ENCODE measurements around the gene WFDC5.

The WFDC5 gene

GRCh38 chr20:45091366-45091765 lies 23.6 kb downstream of the WFDC5 start:
- TF ChIP-seq, protein P1, sequence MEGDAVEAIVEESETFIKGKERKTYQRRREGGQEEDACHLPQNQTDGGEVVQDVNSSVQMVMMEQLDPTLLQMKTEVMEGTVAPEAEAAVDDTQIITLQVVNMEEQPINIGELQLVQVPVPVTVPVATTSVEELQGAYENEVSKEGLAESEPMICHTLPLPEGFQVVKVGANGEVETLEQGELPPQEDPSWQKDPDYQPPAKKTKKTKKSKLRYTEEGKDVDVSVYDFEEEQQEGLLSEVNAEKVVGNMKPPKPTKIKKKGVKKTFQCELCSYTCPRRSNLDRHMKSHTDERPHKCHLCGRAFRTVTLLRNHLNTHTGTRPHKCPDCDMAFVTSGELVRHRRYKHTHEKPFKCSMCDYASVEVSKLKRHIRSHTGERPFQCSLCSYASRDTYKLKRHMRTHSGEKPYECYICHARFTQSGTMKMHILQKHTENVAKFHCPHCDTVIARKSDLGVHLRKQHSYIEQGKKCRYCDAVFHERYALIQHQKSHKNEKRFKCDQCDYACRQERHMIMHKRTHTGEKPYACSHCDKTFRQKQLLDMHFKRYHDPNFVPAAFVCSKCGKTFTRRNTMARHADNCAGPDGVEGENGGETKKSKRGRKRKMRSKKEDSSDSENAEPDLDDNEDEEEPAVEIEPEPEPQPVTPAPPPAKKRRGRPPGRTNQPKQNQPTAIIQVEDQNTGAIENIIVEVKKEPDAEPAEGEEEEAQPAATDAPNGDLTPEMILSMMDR (IDR thresholded peaks at IDR 0.05; ENCODE audit: low read depth, low read length): no peak
- H3K4me3 ChIP-seq (replicated peaks in 1 of 2; ENCODE audit: low read depth in 2 of 2, low read length in 2 of 2): no peak overlapping the region
- DNase-seq (ENCODE audit: low read depth in 2 of 2): no peak

DNA sequence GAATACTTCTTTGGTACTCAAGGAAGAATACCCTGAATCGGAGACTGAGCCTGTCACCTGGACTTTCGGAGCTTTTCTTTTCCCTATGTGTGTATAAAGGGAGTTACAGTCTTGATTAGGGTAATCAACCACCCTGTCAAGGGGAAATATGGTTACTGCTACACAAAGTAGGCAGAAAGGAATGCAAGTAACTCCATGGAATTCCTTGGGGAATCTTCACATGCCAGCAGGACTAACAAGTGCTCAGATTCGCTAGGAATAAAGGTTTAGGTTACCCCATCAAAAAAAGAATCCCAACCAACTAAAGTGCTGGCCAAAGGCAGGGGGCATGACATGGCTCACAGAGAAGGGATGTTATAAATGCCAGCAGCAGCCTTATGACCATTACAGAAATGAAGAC lies 24.5 kb downstream of the WFDC5 start:
- H3K4me3 ChIP-seq (replicated peaks in 1 of 2; ENCODE audit: low read depth in 2 of 2, low read length in 2 of 2): no peak overlapping the region
- no peak for DNase-seq (ENCODE audit: low read depth in 2 of 2)
- TF ChIP-seq, protein P1 (IDR thresholded peaks at IDR 0.05; ENCODE audit: low read depth, low read length): no peak

DNA sequence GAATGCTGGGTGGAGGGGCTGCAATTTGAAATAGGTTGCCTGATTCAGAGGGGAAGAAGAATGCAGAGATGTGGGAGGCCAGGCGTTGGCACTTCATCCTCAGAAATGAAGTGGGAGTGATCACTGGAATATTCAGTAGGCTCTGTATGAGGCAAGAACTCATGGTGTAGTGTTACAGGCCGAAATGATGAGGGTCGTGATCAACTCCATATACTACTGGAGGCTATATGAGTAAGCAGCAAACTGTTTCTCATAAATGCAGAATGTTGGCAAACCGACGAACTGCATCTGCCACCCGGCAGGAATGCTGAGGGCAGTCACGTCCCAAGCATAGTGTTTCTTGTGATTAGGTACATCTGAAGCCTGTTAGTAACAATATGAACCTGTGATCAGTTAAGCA lies 26.7 kb downstream of the WFDC5 start:
- TF ChIP-seq, protein P1 (IDR thresholded peaks at IDR 0.05; ENCODE audit: low read depth, low read length): no peak
- DNase-seq (ENCODE audit: low read depth in 2 of 2): peak; percentile 29 to 74
- no peak overlapping the region for H3K4me3 ChIP-seq (replicated peaks in 1 of 2; ENCODE audit: low read depth in 2 of 2, low read length in 2 of 2)

DNA sequence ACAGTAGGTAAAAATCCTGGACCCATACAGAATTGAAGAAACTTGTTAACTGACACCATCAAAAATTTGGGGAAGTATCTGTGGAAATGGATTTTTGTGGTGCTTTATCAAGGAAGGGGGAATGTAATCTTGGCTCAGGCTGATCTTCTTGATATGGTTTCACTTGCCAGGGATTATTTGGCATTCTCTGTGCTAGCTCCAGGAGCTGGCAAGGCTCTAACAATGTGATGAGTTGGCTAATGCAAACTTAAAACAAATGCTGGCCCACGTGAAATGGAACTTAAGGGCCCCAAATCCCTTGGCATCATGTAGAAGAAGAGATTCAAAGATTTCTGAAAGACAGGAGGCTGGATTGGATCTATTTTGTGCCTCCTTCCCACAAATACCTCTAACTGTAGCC lies 27.2 kb downstream of the WFDC5 start:
- TF ChIP-seq, protein P1 (IDR thresholded peaks at IDR 0.05; ENCODE audit: low read depth, low read length): no peak
- DNase-seq (ENCODE audit: low read depth in 2 of 2): peak in 1 of 2 donors; percentile 52
- no peak overlapping the region for H3K4me3 ChIP-seq (replicated peaks in 1 of 2; ENCODE audit: low read depth in 2 of 2, low read length in 2 of 2)

DNA sequence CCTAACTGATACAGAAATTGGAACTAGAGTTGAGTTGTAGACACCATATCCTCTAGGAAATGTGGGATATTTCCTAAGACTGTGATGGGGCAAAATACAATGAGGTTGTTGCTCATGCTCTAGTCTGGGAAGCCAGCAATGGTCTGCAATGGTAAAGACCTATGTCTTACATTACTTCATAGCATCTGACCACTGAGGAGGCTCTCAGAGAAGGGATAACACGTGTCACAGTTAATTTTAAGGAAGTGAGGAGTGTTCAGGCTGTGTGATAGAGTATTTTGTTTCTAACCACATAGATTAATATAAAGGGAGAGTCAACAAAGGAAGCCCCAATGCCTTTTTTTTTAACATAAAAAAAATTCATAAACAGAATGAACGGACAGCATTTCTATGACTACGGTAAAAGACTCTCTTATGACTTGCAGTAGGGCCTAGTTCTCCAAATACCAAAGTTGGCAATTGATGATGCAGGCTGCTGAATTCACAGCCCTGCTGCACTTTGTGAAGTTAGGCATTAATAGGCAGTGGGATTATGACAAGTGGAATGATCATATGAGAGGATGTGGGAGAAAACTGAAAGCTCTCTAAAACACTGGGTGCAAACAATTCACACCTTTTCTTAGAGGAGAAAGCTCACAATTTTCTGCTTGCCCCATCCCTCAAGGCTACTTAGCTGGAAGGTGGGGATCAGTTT lies 27.7 kb downstream of the WFDC5 start:
- no peak overlapping the region for H3K4me3 ChIP-seq (replicated peaks in 1 of 2; ENCODE audit: low read depth in 2 of 2, low read length in 2 of 2)
- DNase-seq (ENCODE audit: low read depth in 2 of 2): no peak
- TF ChIP-seq, protein P1 (IDR thresholded peaks at IDR 0.05; ENCODE audit: low read depth, low read length): no peak

DNA sequence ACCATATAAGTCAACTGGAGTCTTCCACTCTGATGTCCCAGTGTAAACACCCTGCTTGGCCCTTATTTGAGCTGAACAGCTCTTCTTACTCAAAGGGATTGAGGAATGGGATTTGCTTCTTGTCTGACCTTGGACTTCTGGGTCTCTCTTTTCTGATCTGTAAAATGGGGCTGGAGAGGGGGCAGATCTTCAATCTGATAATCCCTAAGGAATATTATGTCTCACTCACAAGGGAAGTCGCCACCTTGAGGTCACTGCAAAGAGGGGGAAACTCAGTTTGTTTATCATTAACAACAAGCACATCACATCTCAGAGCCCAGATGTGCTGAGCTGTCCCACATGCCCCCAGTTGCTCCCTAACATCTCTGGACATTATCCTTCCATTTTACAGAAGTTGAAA lies 29.1 kb downstream of the WFDC5 start:
- no peak overlapping the region for H3K4me3 ChIP-seq (replicated peaks in 1 of 2; ENCODE audit: low read depth in 2 of 2, low read length in 2 of 2)
- DNase-seq (ENCODE audit: low read depth in 2 of 2): no peak
- TF ChIP-seq, protein P1 (IDR thresholded peaks at IDR 0.05; ENCODE audit: low read depth, low read length): no peak

DNA sequence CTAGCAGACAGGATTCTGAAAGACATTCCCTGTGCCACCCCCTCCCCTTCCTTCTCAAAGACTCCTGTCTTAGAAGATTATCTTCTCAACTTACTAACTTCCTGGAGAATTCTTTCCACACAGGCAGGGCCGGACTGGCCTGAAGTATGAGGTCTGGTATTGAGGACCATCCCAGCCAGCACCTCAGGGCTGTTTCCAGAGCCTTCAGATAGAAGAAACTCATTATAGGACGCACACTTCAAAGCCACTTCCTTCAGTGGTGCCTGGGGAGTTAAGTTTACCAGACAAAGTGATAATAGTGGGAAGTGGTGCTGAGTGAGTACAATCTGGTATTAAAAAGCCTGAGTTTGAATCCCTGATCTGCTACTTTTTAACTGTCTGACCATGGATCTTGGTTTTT lies 29.7 kb downstream of the WFDC5 start:
- TF ChIP-seq, protein P1 (IDR thresholded peaks at IDR 0.05; ENCODE audit: low read depth, low read length): no peak
- no peak for DNase-seq (ENCODE audit: low read depth in 2 of 2)
- H3K4me3 ChIP-seq (replicated peaks in 1 of 2; ENCODE audit: low read depth in 2 of 2, low read length in 2 of 2): no peak overlapping the region

Data from cardiac fibroblast (primary cell).